ENCODE data around the gene ODF2. TPM values are rescaled to one million over a fixed set of nuclear protein-coding genes. Genes with fewer than 3 reads are reported as not detected.
A peak's percentile ranks its signal among the peaks of the same experiment; 100 is the strongest.
"Not testable (repeated sequence)": the region's sequence is repeated elsewhere in the genome, so short reads cannot be mapped to it uniquely, and the experiment has no call there.

Gene ODF2
- polyA plus RNA-seq, 1 donor, result 58.3 TPM

- DNase-seq, result no peak
Observed at GRCh38 chr9:128482186-128482585, 26.4 kb downstream of the ODF2 start.

DNA sequence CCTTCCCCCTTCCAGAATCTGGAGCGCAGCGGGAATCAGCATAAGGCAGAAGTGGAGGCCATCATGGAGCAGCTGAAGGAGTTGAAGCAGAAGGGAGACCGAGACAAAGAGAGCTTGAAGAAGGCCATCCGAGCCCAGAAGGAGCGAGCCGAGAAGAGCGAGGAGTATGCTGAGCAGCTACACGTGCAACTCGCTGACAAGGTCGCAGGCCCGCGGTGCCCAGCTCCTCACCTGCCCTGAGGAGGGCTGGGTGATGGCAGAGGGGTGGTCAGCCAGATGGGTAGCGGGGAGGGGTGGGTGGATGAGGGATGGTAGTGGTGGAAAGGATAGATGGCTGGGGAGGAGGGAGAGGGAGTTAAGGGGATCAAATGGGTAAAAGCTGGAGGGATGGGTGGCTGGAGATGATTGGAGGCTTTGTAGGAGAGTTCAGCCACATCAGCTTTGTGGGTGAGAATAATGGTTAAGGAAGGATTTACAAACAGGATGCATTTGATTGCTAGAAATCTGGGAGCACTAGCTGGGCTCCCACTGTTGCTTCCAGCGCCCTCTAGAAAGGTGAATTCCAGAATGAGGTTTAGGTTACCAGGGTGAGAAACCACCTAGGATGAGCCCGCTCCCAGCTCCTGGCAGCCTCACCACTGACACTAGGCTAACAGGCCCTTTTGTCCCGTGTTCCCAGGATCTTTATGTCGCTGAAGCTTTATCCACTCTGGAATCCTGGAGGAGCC lies 29.0 kb downstream of the ODF2 start:
- no peak for DNase-seq

GRCh38 chr9:128485414-128485855 lies 29.6 kb downstream of the ODF2 start:
- DNase-seq, result no peak

- no peak for DNase-seq
Observed at GRCh38 chr9:128486201-128486600, 30.4 kb downstream of the ODF2 start.

DNA sequence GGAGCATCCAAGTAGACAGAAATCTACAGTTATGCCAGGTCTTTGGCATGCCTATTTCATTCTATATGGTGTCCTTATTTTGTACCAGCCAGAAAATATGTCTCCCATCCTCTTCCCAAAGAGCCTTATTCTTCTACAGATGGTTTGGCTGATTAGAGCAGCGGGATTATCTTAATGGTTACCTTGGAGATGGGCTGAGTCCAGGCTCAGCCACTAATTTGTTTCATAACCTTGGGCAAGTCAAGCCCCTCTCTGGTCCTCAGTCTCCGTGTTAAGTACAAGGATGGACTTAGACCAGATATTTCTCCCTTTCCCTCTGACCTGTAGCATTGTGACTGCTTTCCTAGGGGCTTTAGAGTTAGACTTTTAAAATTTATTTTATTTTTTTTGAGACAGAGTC lies 37.6 kb downstream of the ODF2 start:
- no peak for DNase-seq

DNA sequence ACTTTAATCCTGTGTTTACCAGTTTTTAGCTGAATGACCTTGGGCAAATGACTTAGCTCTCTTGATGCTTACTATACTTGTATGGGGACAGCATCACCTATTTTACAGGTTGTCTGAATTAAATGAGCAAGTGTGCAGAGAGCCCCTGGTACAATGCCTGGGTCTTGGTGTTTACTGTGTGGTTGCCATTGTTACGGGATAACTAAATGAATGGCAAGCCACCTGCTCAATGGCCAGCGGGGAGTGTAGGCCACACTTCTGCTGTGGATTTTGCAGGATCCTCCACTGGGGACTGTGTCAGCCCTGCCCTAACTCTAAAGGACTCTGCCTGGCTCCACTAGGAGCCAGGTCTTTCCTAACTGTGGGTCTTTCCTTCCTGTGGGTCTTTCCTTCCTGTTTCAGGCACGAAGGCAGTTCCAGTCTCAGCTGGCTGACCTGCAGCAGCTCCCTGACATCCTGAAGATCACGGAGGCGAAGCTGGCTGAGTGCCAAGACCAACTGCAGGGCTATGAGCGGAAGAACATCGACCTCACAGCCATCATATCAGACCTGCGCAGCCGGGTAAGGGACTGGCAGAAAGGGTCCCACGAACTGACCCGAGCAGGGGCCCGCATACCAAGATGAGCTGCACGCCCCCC lies 38.4 kb downstream of the ODF2 start:
- no peak for DNase-seq

GRCh38 chr9:128494746-128495129 lies 38.9 kb downstream of the ODF2 start:
- no peak for DNase-seq

GRCh38 chr9:128495296-128495695 lies 39.5 kb downstream of the ODF2 start:
- no peak for DNase-seq

- DNase-seq, result no peak
Observed at GRCh38 chr9:128495804-128496417, 40.1 kb downstream of the ODF2 start.

DNA sequence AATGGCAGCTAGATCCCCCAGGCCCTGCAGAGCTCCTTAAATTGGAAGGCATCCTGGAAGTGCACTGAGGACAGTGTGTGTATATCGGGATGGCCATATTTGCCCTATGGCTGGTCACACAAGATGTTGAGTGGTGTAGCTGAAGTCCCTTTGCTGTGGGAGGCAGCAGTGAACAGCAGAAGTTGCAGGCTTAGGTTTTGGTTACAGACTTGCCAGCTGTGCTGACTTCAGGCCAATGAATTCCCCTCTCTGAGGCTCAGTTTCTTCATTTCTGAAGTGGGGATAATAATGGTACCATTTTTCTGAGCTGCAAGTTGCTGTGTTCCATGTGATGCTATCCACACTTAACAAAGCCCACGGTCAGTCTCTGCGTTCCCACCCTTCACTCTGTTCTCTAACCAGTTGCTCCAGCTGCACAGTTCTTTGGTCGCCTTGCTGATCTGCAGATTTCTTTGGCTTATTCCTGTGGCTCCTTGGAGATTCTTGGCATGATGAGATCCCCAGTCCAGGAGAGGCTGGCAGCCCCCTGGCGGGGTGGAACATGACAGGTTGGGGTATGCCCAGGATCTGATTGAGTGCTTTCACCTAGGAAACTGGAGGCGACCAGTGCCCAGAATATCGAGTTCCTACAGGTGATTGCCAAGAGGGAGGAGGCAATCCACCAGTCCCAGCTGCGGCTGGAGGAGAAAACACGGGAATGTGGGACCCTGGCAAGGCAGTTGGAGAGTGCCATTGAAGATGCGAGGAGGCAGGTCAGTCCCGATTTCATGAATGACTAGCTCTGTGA lies 42.2 kb downstream of the ODF2 start:
- DNase-seq, result no peak

GRCh38 chr9:128498911-128499310 lies 43.1 kb downstream of the ODF2 start:
- DNase-seq, result no peak

DNA sequence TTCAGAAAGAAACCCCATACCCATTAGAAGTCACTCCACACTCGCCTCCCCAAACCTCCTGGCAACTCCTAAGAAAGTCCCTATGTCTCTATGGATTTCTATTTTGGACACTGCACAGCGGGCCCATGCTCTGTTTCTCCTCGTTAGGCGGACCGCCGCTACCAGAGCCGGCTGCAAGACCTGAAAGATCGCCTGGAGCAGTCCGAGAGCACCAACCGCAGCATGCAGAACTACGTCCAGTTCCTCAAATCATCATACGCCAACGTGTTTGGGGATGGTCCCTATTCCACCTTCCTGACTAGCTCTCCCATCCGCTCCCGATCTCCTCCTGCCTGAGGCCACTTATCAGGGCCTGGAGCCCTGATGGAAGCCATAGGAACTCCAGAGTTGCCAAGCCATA lies 44.1 kb downstream of the ODF2 start:
- no peak for DNase-seq

DNA sequence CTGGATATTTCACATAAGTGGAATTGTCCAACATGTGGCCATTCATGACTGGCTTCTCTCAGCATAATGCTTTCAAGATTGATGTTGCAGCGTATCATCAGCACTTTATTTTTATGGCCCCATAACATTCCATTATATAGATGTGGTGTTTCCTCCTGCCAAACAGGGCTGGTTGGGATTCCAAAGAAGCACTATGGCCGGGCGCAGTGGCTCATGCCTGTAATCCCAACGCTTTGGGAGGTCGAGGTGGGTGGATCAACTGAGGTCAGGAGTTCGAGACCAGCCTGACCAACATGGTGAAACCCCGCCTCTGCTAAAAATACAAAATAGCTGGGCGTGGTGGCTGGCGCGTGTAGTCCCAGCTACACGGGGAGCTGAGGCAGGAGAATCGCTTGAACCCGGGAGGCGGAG lies 47.6 kb downstream of the ODF2 start:
- not testable (repeated sequence) for DNase-seq

DNA sequence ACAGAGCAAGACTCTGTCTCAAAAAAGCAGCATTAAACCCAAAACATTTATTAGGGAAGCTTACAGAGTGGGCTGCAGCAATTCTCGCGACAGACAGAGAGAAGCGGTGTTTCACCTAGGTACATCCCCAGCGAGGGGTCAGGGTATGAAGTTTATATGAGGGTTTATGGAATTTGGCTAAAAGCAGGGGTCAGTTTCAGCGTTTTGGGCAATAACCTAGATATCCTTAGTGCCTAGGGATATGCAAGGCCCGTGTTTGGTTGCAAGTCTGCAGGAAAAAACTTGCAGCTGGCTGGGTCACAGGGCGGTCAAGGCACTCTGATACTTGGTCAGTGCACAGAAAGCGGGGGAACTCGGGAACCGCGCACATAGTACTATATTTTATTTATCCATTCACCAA lies 48.1 kb downstream of the ODF2 start:
- DNase-seq, result peak; percentile 25

DNA sequence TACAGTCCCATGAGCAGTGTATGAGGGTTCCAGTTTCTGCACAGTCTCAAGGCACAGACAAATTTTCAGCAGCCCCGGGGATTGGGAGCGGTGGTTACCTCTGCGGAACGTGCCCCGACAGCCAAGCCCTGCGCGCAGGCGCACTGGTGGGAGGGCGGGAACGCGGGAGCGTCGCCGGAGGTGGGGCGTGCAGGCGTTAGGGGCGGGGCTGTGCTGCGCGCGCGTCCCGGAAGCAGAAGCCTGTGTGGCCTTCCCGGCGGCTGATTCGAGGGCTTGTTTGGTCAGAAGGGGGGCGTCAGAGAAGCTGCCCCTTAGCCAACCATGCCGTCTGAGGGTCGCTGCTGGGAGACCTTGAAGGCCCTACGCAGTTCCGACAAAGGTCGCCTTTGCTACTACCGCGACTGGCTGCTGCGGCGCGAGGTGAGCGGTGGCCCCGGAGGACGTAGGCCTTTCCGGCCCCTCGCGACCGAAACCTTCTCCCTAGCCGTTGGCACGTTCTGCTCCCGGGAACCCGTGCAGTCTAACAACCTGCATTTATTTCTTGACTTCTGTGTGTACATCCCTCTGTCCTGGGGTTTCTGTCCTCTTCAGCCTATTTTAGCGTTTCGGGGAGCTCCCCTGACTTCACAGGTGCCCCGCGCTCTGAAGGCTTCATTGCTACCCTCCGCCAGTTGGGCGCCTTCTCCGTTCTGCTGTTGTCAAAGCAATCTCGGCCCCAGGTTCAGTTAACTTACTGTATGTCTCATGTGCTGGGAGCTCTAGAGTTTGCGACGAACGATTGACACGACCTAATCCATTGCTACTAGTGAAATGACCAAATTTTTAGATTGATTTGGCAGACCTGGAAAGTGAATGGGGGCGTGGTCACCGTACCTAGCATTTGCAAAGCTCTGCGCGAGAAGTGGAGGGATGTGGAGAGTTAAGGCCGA lies 48.9 kb downstream of the ODF2 start, which contains the start of gene GLE1:
GLE1 (plus strand) TSS at position 235 of the 929 bp plus-strand sequence; CDS start at position 322, 87 bp downstream.
- peak; percentile 92 for DNase-seq

- no peak for DNase-seq
Observed at GRCh38 chr9:128505414-128505765, 49.6 kb downstream of the ODF2 start.

DNA sequence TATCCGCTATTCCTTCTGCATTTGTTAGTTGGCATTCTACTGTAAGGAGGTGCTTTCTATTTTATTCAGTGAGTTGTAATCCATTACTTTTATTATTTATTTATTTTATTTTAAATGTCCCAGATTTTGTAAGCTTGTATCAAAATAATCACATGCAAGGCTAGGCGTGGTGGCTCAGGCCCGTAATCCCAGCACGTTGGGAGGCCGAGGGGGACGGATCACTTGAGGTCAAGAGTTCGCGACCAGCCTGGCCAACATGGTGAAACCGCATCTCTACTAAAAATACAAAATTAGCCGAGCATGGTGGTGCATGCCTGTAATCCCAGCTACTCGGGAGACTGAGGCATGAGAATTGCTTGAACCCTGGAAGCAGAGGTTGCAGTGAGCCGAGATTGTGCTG lies 50.1 kb downstream of the ODF2 start:
- not testable (repeated sequence) for DNase-seq

GRCh38 chr9:128512820-128513219 lies 57.0 kb downstream of the ODF2 start:
- no peak for DNase-seq

GRCh38 chr9:128521956-128522355 lies 66.2 kb downstream of the ODF2 start:
- DNase-seq, result peak; percentile 15

- peak; percentile 36 for DNase-seq
Observed at GRCh38 chr9:128523199-128523925, 67.6 kb downstream of the ODF2 start.

DNA sequence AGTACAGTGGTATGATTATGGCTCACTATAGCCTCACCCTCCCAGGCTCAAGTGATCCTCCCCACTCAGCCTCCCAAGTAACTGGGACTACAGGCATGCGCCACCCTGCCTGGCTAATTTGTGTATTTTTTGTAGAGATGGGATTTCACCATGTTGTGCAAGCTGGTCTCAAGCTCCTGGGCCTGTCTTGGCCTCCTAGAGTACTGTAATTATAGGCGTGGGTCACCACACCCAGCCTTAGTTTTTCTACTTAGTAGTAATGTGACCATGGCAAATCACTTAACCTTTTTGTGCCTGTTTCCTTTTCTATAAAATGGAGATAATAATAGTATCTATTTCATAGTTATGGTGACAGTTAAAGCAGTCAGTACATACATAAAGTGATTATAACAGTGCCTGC lies 70.9 kb downstream of the ODF2 start:
- no peak for DNase-seq
